Uterus (tissue), 4 donors: ENCODE results near the gene RAD51B. TPM values are rescaled to one million over a fixed set of nuclear protein-coding genes. Genes with fewer than 3 reads are reported as not detected.

Source experiments
- DNase-seq, 2 donors: peaks; one replicate each; pipeline ENCODE4 v3.0.0-alpha.2; 2019 to 2020
- H3K27ac ChIP-seq, 2 donors: fragments of 200-600 bp; sonication (generic); 1 replicate in 1 of 2; 2 replicates in 1 of 2; pipeline ENCODE4 v1.5.1; 2016 to 2018
- H3K27me3 ChIP-seq, 2 donors: fragments of 200-600 bp; sonication (generic); one replicate each; pipeline ENCODE4 v1.5.1; 2018 to 2019; ENCODE audit warnings: control low read depth in 1 of 2
- H3K36me3 ChIP-seq, 2 donors: fragments of 200-600 bp; sonication (generic); one replicate each; pipeline ENCODE4 v1.5.1; 2019; ENCODE audit warnings: control low read depth in 1 of 2
- H3K4me1 ChIP-seq, 2 donors: fragments of 200-600 bp; sonication (generic); one replicate each; pipeline ENCODE4 v1.5.1; 2018 to 2019; ENCODE audit warnings: control low read depth in 1 of 2
- H3K4me3 ChIP-seq, 2 donors: fragments of 200-600 bp; sonication (generic); 1 replicate in 1 of 2; 2 replicates in 1 of 2; pipeline ENCODE4 v1.5.1; 2018 to 2019; ENCODE audit warnings: mild to moderate bottlenecking in 1 of 2
- H3K9me3 ChIP-seq, 2 donors: fragments of 200-600 bp; sonication (generic); one replicate each; pipeline ENCODE4 v1.5.1; 2019; ENCODE audit warnings: control low read depth in 1 of 2
- CTCF ChIP-seq, 4 experiments: fragments of 200-600 bp in 2 of 4; fragments of 450-650 bp in 2 of 4; sonication (generic) in 2 of 4; IDR thresholded peaks; one replicate each; pipeline ENCODE4 v1.5.1; 2016 to 2019; ENCODE audit warnings: antibody characterized with exemption in 4 of 4, mild to moderate bottlenecking in 2 of 4, moderate library complexity in 1 of 4
- POLR2A ChIP-seq, 2 donors: fragments of 450-650 bp; IDR thresholded peaks; one replicate each; pipeline ENCODE4 v1.6.1; 2016; ENCODE audit warnings: antibody characterized with exemption in 2 of 2, mild to moderate bottlenecking in 1 of 2, moderate library complexity in 1 of 2
- intact Hi-C: fragments of 100-400 bp; cut with DNase I; formaldehyde crosslinking; loops from one replicate; pipeline ENCODE4 v1.15.1; 2023; ENCODE audit warnings: low total_unique reads
- total RNA-seq, 4 donors: library from RNA; depleted of rRNA in 3 of 4; stranded (reverse); fragments of >200 nt in 3 of 4; gene quantifications; one replicate each; pipeline versions ENCODE4 v1.1.0 to v1.2.4, GENCODE V29; 2014 to 2023
- donor health status: DM: yes; HTN: yes; CAD: no.

Gene RAD51B
- total RNA-seq, 4 donors from 2014 or later = 29.5 to 100.0 (median 70.3) TPM

GRCh38 chr14:68450391-68451120 is 631.0 kb downstream of the RAD51B start:
- H3K9me3 ChIP-seq = peaks cover 0 to 9% of the 10 kb centered on the region in 2 donors
- no peaks in the 10 kb centered on the region for H3K36me3 ChIP-seq
- intact Hi-C loops = no loop called here
- H3K4me3 ChIP-seq = no peak overlapping the region
- no peak for TF ChIP-seq POLR2A (IDR thresholded peaks at IDR 0.05)
- no peak for TF ChIP-seq CTCF (IDR thresholded peaks at IDR 0.05)
- no peaks in the 10 kb centered on the region for H3K4me1 ChIP-seq
- no peak for DNase-seq
- H3K27me3 ChIP-seq = no peaks in the 10 kb centered on the region
- H3K27ac ChIP-seq = peak overlapping the region; percentile 18 to 46

- no peak for TF ChIP-seq CTCF (IDR thresholded peaks at IDR 0.05)
- TF ChIP-seq POLR2A (IDR thresholded peaks at IDR 0.05) = no peak
- H3K36me3 ChIP-seq = no peaks in the 10 kb centered on the region
- no peaks in the 10 kb centered on the region for H3K27me3 ChIP-seq
- no peaks in the 10 kb centered on the region for H3K4me1 ChIP-seq
- peaks cover 0 to 9% of the 10 kb centered on the region in 2 donors for H3K9me3 ChIP-seq
- no peak for DNase-seq
- intact Hi-C loops = no loop called here
- peak overlapping the region; percentile 18 to 46 for H3K27ac ChIP-seq
- no peak overlapping the region for H3K4me3 ChIP-seq
Measured at GRCh38 chr14:68451696-68452373, 632.3 kb downstream of the RAD51B start.

GRCh38 chr14:68458253-68458652 is 638.7 kb downstream of the RAD51B start:
- TF ChIP-seq POLR2A (IDR thresholded peaks at IDR 0.05) (no peak), CTCF (IDR thresholded peaks at IDR 0.05) (no peak)
- intact Hi-C loops = no loop called here
- Histone ChIP-seq H3K4me1 (peaks cover 0 to 12% of the 10 kb centered on the region in 2 donors), H3K4me3 (no peak overlapping the region), H3K9me3 (peaks cover 0 to 9% of the 10 kb centered on the region in 2 donors), H3K36me3 (no peaks in the 10 kb centered on the region), H3K27me3 (no peaks in the 10 kb centered on the region), H3K27ac (peak overlapping the region; percentile 63 to 72)
- DNase-seq = no peak

- intact Hi-C loops = no loop called here
- DNase-seq = peak; percentile 42 to 76
- Histone ChIP-seq H3K9me3 (peaks cover 0 to 9% of the 10 kb centered on the region in 2 donors), H3K4me1 (peaks cover 0 to 12% of the 10 kb centered on the region in 2 donors), H3K4me3 (no peak overlapping the region), H3K27ac (peak overlapping the region; percentile 63 to 72), H3K27me3 (no peaks in the 10 kb centered on the region), H3K36me3 (no peaks in the 10 kb centered on the region)
- TF ChIP-seq POLR2A (IDR thresholded peaks at IDR 0.05) (no peak), CTCF (IDR thresholded peaks at IDR 0.05) (no peak)
Measured at GRCh38 chr14:68458840-68459469, 639.4 kb downstream of the RAD51B start.
